CD14-positive monocyte (primary cell): ENCODE data around the gene ACAP1. TPM values are rescaled to one million over a fixed set of nuclear protein-coding genes. Genes with fewer than 3 reads are reported as not detected.

Experiments
- DNase-seq, 3 donors: peaks; one replicate each; pipeline ENCODE4 v3.0.0-alpha.2; 2011 to 2022
- H2AFZ ChIP-seq: 2 replicates; pipeline ENCODE4 v1.6.0; 2012; ENCODE audit warnings: mild to moderate bottlenecking, low read depth, low read length, inconsistent platforms; ENCODE audit not compliant: insufficient read depth, poor library complexity, severe bottlenecking
- H3K27ac ChIP-seq, 2 donors: 1 replicate in 1 of 2; 2 replicates in 1 of 2; pipeline ENCODE4 v1.5.1; 2012 to 2013; ENCODE audit warnings: low read length in 2 of 2, control low read depth in 1 of 2, inconsistent platforms in 1 of 2, low read depth in 1 of 2, mild to moderate bottlenecking in 1 of 2
- H3K27me3 ChIP-seq, 2 donors: one replicate each; pipeline versions ENCODE4 v1.6.0 to v1.6.1; 2011 to 2013; ENCODE audit warnings: low read length in 2 of 2; ENCODE audit not compliant: control insufficient read depth in 2 of 2, insufficient read depth in 2 of 2
- H3K36me3 ChIP-seq, 2 donors: replicated peaks in 1 of 2; 1 replicate in 1 of 2; 2 replicates in 1 of 2; pipeline versions ENCODE4 v1.5.1 to v1.6.1; 2012 to 2013; ENCODE audit warnings: low read length in 2 of 2, control low read depth in 1 of 2, inconsistent platforms in 1 of 2, mild to moderate bottlenecking in 1 of 2; ENCODE audit not compliant: insufficient read depth in 2 of 2, control insufficient read depth in 1 of 2
- H3K4me1 ChIP-seq, 2 donors: 1 replicate in 1 of 2; 2 replicates in 1 of 2; pipeline versions ENCODE4 v1.5.1 to v1.6.1; 2012 to 2013; ENCODE audit warnings: low read length in 2 of 2, control low read depth in 1 of 2, inconsistent platforms in 1 of 2, mild to moderate bottlenecking in 1 of 2, moderate library complexity in 1 of 2; ENCODE audit not compliant: insufficient read depth in 2 of 2, control insufficient read depth in 1 of 2
- H3K4me2 ChIP-seq: replicated peaks from 2 replicates; pipeline ENCODE3; 2012; ENCODE audit warnings: low read length, moderate library complexity, mild to moderate bottlenecking; ENCODE audit not compliant: poor library complexity, severe bottlenecking; ENCODE audit errors: extremely low read depth
- H3K4me3 ChIP-seq, 3 experiments: fragments of 200-600 bp in 1 of 3; sonication (generic) in 1 of 3; replicated peaks in 1 of 3; 1 replicate in 2 of 3; 2 replicates in 1 of 3; pipeline ENCODE4 v1.5.1; 2011 to 2013; ENCODE audit warnings: low read length in 3 of 3, mild to moderate bottlenecking in 3 of 3, control low read depth in 2 of 3, low read depth in 2 of 3, inconsistent platforms in 1 of 3, moderate library complexity in 1 of 3
- H3K79me2 ChIP-seq: 2 replicates; pipeline ENCODE4 v1.6.0; 2012; ENCODE audit warnings: mild to moderate bottlenecking, control low read depth, inconsistent platforms, low read length, moderate library complexity; ENCODE audit not compliant: insufficient read depth
- H3K9ac ChIP-seq: 2 replicates; pipeline ENCODE4 v1.6.0; 2017; ENCODE audit warnings: low read length, mild to moderate bottlenecking; ENCODE audit not compliant: insufficient read depth, poor library complexity, severe bottlenecking
- H3K9me3 ChIP-seq, 2 donors: replicated peaks in 1 of 2; 1 replicate in 1 of 2; 2 replicates in 1 of 2; pipeline versions ENCODE4 v1.5.1 to v1.6.1; 2012 to 2013; ENCODE audit warnings: low read length in 2 of 2, control low read depth in 1 of 2; ENCODE audit not compliant: control insufficient read depth in 1 of 2, insufficient read depth in 1 of 2
- H4K20me1 ChIP-seq: 2 replicates; pipeline ENCODE4 v1.6.0; 2012; ENCODE audit warnings: mild to moderate bottlenecking, low read length, control low read depth, moderate library complexity; ENCODE audit not compliant: insufficient read depth
- H3K27ac Mint-ChIP-seq, 7 donors: one replicate each; pipeline ENCODE4 v1.8.0; 2020; ENCODE audit warnings: mild to moderate bottlenecking in 7 of 7, mixed read lengths in 7 of 7, moderate library complexity in 6 of 7, inconsistent platforms in 2 of 7
- H3K27me3 Mint-ChIP-seq, 3 donors: one replicate each; pipeline ENCODE4 v1.8.0; 2021 to 2022; ENCODE audit warnings: low read depth in 3 of 3, mild to moderate bottlenecking in 3 of 3, mixed read lengths in 3 of 3, moderate library complexity in 3 of 3, inconsistent platforms in 1 of 3
- H3K36me3 Mint-ChIP-seq, 2 donors: one replicate each; pipeline ENCODE4 v1.8.0; 2020; ENCODE audit warnings: mixed read lengths in 2 of 2, inconsistent platforms in 1 of 2, mild to moderate bottlenecking in 1 of 2
- H3K4me1 Mint-ChIP-seq: one replicate; pipeline ENCODE4 v1.8.0; 2020; ENCODE audit warnings: mild to moderate bottlenecking, mixed read lengths
- H3K4me3 Mint-ChIP-seq, 2 donors: one replicate each; pipeline ENCODE4 v1.8.0; 2020; ENCODE audit warnings: mild to moderate bottlenecking in 2 of 2, mixed read lengths in 2 of 2, moderate library complexity in 1 of 2
- H3K9me3 Mint-ChIP-seq, 7 donors: one replicate each; pipeline ENCODE4 v1.8.0; 2020 to 2022; ENCODE audit warnings: mixed read lengths in 7 of 7, mild to moderate bottlenecking in 6 of 7, moderate library complexity in 6 of 7, inconsistent platforms in 2 of 7
- CTCF ChIP-seq: fragments of 200-600 bp; IDR thresholded peaks from one replicate; pipeline ENCODE4 v1.8.0; 2022; ENCODE audit warnings: antibody characterized with exemption, mild to moderate bottlenecking
- WGBS: methylation state at CpG from one replicate; pipeline ENCODE4 v1.1.5; 2013; ENCODE audit warnings: missing lambda C conversion rate; ENCODE audit not compliant: insufficient coverage; 5-methylcytosine and 5-hydroxymethylcytosine counted together
- intact Hi-C, 2 donors: fragments of 100-400 bp; cut with micrococcal nuclease; formaldehyde crosslinking; loops; one replicate each; pipeline versions ENCODE4 v1.15.0 to v1.15.1; 2023
- polyA plus RNA-seq, 3 donors: library from polyadenylated mRNA; depleted of rRNA in 1 of 3; unstranded in 2 of 3; stranded (reverse) in 1 of 3; fragments of 300-500 nt in 2 of 3; fragments of >200 nt in 1 of 3; fragmentation: Illumina TruSeq in 2 of 3; gene quantifications; 1 replicate in 2 of 3; 2 replicates in 1 of 3; pipeline ENCODE4 v1.2.3, GENCODE V29; 2012 to 2021

ACAP1 gene
- polyA plus RNA-seq, 3 donors, result 32.1 to 68.5 (median 40.5) TPM

GRCh38 chr17:7356756-7357155 lies 20.4 kb downstream of the ACAP1 start:
- Mint-ChIP-seq H3K27me3 (peaks cover 3 to 12% (median 4%) of the 10 kb centered on the region in 3 donors), H3K9me3 (peaks cover 0 to 2% (median 0%) of the 10 kb centered on the region in 7 donors), H3K4me3 (peak overlapping the region in 1 of 2 donors; percentile 2), H3K4me1 (peaks cover 23% of the 10 kb centered on the region), H3K36me3 (no peaks in the 10 kb centered on the region), H3K27ac (no peak overlapping the region)
- H3K27me3 ChIP-seq, result no peaks in the 10 kb centered on the region
- intact Hi-C loops, result loop anchor here in 1 of 2 donors (1.0 to 10.0 kb wide), 3 partner anchors 10 to 208 kb away; partner anchors contain the start of genes POLR2A, SENP3 and SLC35G6
- TF ChIP-seq CTCF, result no peak
- no peak overlapping the region for H3K27ac ChIP-seq
- H3K4me1 ChIP-seq, result peaks cover 14 to 31% of the 10 kb centered on the region in 2 donors
- no peaks in the 10 kb centered on the region for H3K36me3 ChIP-seq
- H3K79me2 ChIP-seq, result no peaks in the 10 kb centered on the region
- 83% methylated on average over 6 of the region's 8 CpGs for WGBS
- DNase-seq, result no peak
- no peaks in the 10 kb centered on the region for H3K9me3 ChIP-seq
- H3K9ac ChIP-seq, result no peak overlapping the region
- H3K4me3 ChIP-seq, result no peak overlapping the region
- H2AFZ ChIP-seq, result no peak overlapping the region
- H3K4me2 ChIP-seq, result no peak overlapping the region
- H4K20me1 ChIP-seq, result peaks cover 6% of the 10 kb centered on the region

GRCh38 chr17:7357381-7357780 lies 21.1 kb downstream of the ACAP1 start:
- H3K36me3 ChIP-seq, result no peaks in the 10 kb centered on the region
- peaks cover 3 to 12% (median 4%) of the 10 kb centered on the region in 3 donors for H3K27me3 Mint-ChIP-seq
- no peak for TF ChIP-seq CTCF
- H3K4me1 Mint-ChIP-seq, result peaks cover 21% of the 10 kb centered on the region
- 58% methylated on average over 1 of the region's 2 CpGs for WGBS
- H2AFZ ChIP-seq, result no peak overlapping the region
- no peaks in the 10 kb centered on the region for H3K79me2 ChIP-seq
- peaks cover 12 to 28% of the 10 kb centered on the region in 2 donors for H3K4me1 ChIP-seq
- peaks cover 6% of the 10 kb centered on the region for H4K20me1 ChIP-seq
- DNase-seq, result no peak
- H3K27ac Mint-ChIP-seq, result no peak overlapping the region
- no peak overlapping the region for H3K4me3 ChIP-seq
- no peaks in the 10 kb centered on the region for H3K27me3 ChIP-seq
- intact Hi-C loops, result loop anchor here in 1 of 2 donors (10.0 kb wide), 2 partner anchors 127 to 207 kb away; partner anchors contain the start of genes POLR2A, SENP3 and SLC35G6
- no peak overlapping the region for H3K27ac ChIP-seq
- H3K9me3 ChIP-seq, result no peaks in the 10 kb centered on the region
- no peak overlapping the region for H3K4me3 Mint-ChIP-seq
- H3K9ac ChIP-seq, result no peak overlapping the region
- H3K36me3 Mint-ChIP-seq, result no peaks in the 10 kb centered on the region
- peaks cover 0 to 2% (median 0%) of the 10 kb centered on the region in 7 donors for H3K9me3 Mint-ChIP-seq
- no peak overlapping the region for H3K4me2 ChIP-seq
